Measurements from ENCODE around the gene SLC6A16. TPM values are rescaled to one million over a fixed set of nuclear protein-coding genes. Genes with fewer than 3 reads are reported as not detected.

The SLC6A16 gene
- total RNA-seq, 4 donors from 2014 or later, result 0.13 to 1.5 (median 0.56) TPM; not detected in 1

DNA sequence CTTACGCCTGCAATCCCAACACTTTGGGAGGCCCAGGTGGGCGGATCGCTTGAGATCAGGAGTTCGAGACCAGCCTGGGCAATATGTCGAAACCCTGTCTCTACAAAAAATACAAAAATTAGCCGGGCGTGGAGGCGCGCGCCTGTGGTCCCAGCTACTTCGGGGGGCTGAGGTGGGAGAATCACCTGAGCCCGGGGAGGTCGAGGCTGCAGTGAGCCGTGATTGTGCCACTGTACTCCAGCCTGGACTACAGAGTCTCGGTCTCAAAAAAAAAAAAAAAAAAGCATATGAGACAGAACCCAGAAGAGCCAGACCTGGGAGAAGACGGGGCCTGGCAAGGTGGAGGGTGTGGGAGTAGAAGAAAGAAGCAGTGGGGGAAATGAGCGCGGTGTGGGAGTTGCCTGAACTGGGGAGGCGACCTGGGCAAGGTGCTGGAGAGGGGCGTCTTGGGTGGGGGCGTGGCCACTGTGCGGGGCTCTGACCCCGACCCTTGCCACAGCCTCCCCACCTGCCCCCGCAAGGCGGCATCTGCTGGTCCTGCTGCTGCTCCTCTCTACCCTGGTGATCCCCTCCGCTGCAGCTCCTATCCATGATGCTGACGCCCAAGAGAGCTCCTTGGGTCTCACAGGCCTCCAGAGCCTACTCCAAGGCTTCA is 39.2 kb upstream of the SLC6A16 start:
- WGBS, 2 donors, result 77 to 79% methylated on average over 17 to 21 of the region's 27 CpGs
- DNase-seq, result no peak
- peaks cover 0 to 14% (median 8%) of the 10 kb centered on the region in 3 donors for H3K9me3 ChIP-seq
- intact Hi-C loops (cut with DNase I), result no loop called here
- TF ChIP-seq POLR2A (IDR thresholded peaks at IDR 0.05), result no peak
- TF ChIP-seq, protein P1, sequence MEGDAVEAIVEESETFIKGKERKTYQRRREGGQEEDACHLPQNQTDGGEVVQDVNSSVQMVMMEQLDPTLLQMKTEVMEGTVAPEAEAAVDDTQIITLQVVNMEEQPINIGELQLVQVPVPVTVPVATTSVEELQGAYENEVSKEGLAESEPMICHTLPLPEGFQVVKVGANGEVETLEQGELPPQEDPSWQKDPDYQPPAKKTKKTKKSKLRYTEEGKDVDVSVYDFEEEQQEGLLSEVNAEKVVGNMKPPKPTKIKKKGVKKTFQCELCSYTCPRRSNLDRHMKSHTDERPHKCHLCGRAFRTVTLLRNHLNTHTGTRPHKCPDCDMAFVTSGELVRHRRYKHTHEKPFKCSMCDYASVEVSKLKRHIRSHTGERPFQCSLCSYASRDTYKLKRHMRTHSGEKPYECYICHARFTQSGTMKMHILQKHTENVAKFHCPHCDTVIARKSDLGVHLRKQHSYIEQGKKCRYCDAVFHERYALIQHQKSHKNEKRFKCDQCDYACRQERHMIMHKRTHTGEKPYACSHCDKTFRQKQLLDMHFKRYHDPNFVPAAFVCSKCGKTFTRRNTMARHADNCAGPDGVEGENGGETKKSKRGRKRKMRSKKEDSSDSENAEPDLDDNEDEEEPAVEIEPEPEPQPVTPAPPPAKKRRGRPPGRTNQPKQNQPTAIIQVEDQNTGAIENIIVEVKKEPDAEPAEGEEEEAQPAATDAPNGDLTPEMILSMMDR (IDR thresholded peaks at IDR 0.05), result no peak
- H3K27ac ChIP-seq, result peak overlapping the region; percentile 72 to 94 (median 92)
- H3K27me3 ChIP-seq, result peaks cover 0 to 26% (median 0%) of the 10 kb centered on the region in 4 donors
- H3K4me3 ChIP-seq, result peak overlapping the region in 3 of 4 donors; percentile 69 to 81 (median 70)
- peaks cover 10 to 44% (median 15%) of the 10 kb centered on the region in 3 donors for H3K4me1 ChIP-seq
- peaks cover 0 to 4% (median 0%) of the 10 kb centered on the region in 3 donors for H3K36me3 ChIP-seq

DNA sequence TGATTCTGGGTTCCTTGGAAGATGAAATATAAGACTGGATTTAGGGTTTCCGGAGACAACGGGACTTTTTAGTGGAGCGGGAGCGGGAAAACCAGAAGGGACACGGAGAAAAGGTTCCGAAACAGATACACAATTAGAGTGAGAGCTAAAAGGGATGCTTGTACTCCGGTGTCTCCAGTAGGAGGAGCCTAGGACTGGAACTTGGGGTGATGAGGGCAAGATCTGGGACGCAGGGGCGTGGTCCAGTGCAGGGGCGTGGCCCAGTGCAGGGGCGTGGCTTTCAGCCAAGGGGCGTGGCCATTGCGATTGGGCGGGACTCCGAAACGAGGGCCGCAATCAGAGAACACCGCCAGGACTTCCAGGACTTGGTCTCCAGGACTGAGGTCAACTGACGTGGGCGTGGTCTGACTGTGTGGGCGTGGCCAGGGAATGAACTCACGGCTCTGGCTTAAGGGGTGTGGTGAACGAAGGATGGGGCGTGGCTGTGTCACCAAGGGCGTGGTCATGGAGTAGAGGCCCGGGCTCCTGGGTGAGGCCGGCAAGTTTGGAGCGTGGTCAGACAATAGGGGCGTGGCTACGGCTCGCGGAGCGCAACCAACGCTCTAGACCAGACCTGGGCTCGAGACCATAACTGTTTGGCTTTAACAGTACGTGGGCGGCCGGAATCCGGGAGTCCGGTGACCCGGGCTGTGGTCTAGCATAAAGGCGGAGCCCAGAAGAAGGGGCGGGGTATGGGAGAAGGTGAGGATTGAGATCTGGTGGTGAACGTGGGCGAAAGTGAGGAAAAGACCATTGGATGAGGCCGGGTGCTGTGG is 38.5 kb upstream of the SLC6A16 start, which contains the start of gene DKKL1:
Gene DKKL1 (plus strand): TSS at position 610 of the 815 bp plus-strand sequence. CDS start 122 bp downstream, at position 732.
- Histone ChIP-seq H3K4me3 (peak within 1 kb of the TSS; percentile 37 to 81 (median 70)), H3K36me3 (peaks cover 0 to 12% (median 0%) of the 10 kb centered on the region in 3 donors), H3K27ac (peak within 1 kb of the TSS; percentile 72 to 94 (median 92)), H3K27me3 (peaks cover 0 to 26% (median 0%) of the 10 kb centered on the region in 4 donors), H3K9me3 (peaks cover 0 to 7% (median under 1%) of the 10 kb centered on the region in 3 donors), H3K4me1 (peaks cover 10 to 44% (median 15%) of the 10 kb centered on the region in 3 donors)
- intact Hi-C loops (cut with DNase I), result no loop called here
- DNase-seq, result peak; percentile 67
- WGBS, 2 donors, result 4 to 6% methylated on average over 38 to 39 of the region's 46 CpGs
- TF ChIP-seq, protein P1 (IDR thresholded peaks at IDR 0.05), result peak in 5 of 6 experiments; percentile 15 to 42 (median 35)
- TF ChIP-seq POLR2A (IDR thresholded peaks at IDR 0.05), result peak in 1 of 4 donors; percentile 59

DNA sequence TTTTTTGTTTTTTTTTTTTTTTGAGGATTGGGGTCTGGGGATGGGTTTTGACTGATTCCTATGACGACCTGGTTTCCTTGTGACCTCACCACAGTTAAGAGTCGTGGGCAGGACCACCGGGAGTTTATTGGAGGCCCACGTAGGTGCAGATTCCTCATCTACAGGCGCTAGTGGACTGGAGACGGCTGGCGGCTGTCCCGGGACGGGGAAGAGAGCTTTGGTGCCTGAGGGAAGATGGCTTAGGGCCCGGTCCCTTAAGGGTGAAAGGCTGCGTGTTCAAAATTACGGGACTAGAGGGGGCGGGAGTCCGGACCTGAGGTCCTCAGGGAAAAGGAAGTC is 37.9 kb upstream of the SLC6A16 start:
- Histone ChIP-seq H3K36me3 (peaks cover 0 to 18% (median 0%) of the 10 kb centered on the region in 3 donors), H3K27me3 (peaks cover 0 to 26% (median 0%) of the 10 kb centered on the region in 4 donors), H3K27ac (peak overlapping the region; percentile 72 to 94 (median 92)), H3K4me1 (peaks cover 10 to 44% (median 15%) of the 10 kb centered on the region in 3 donors), H3K9me3 (peaks cover 0 to 1% (median 0%) of the 10 kb centered on the region in 3 donors), H3K4me3 (peak overlapping the region; percentile 37 to 81 (median 70))
- intact Hi-C loops (cut with DNase I), result no loop called here
- 0% methylated on average over 6 of the region's 14 CpGs for WGBS, 2 donors
- DNase-seq, result no peak
- no peak for TF ChIP-seq POLR2A (IDR thresholded peaks at IDR 0.05)
- TF ChIP-seq, protein P1 (IDR thresholded peaks at IDR 0.05), result no peak

DNA sequence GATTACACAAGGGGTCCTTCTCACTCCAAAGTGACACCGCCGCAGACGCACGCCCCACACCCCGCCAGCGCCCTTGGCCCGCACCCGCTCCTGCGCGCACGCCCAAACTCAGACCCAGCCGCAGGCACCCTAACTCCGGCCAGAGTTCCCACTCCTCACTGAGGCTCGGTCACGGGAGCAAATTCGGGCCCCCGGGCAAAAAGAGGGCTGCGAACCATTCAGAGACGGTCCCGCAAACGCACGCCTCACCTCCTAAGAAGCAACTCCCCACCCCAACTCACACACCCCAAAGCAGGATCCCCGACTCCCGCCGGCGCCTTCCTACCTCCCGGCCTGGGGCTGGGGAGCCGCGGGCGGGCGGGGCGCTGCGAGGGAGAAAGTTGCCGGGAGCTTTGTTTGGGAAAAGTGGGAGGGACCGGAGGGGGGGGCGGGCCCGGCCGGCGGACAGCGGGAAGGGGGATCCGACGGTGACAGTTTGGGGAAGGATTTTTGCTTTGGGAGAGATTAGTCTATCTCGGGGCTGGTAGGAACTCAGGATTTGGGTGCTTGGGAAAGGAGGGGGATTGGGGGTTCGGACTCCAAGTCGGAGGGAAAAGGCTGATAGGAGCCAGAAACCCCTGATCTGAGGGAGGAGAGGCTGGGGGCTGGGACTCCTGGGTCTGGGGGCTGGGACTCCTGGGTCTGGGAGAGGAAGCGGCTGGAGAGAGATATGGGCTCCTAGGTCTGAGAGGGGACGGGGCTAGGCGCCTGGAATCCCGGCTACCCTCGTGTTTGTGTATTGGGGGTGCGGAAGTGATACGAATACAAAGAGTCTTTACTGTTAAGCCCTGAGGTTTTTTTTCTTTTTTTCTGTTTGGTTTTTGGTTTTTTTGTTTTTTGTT is 37.3 kb upstream of the SLC6A16 start, which contains the start of gene TEAD2:
Gene TEAD2 (minus strand): TSS at position 369 of the 881 bp plus-strand sequence. CDS start 2,341 bp downstream, outside the sequence.
- peak within 1 kb of the TSS; percentile 37 to 81 (median 70) for H3K4me3 ChIP-seq
- peaks cover 10 to 48% (median 15%) of the 10 kb centered on the region in 3 donors for H3K4me1 ChIP-seq
- no peaks in the 10 kb centered on the region for H3K9me3 ChIP-seq
- H3K36me3 ChIP-seq, result peaks cover 0 to 22% (median 0%) of the 10 kb centered on the region in 3 donors
- TF ChIP-seq POLR2A (IDR thresholded peaks at IDR 0.05), result peak in 1 of 4 donors; percentile 37
- TF ChIP-seq, protein P1 (IDR thresholded peaks at IDR 0.05), result no peak
- intact Hi-C loops (cut with DNase I), result no loop called here
- DNase-seq, result no peak
- H3K27ac ChIP-seq, result peak within 1 kb of the TSS; percentile 72 to 94 (median 94)
- H3K27me3 ChIP-seq, result peaks cover 0 to 26% (median 0%) of the 10 kb centered on the region in 4 donors
- 1 to 2% methylated on average over 14 to 18 of the region's 52 CpGs for WGBS, 2 donors
